ENCODE measurements around the gene CLEC4G. TPM values are rescaled to one million over a fixed set of nuclear protein-coding genes. Genes with fewer than 3 reads are reported as not detected.

CLEC4G gene
- total and polyA plus RNA-seq, 9 of the 15 experiments (the other 6 are each of a cell fraction or from before 2014, with no cell fraction given): not detected

DNA sequence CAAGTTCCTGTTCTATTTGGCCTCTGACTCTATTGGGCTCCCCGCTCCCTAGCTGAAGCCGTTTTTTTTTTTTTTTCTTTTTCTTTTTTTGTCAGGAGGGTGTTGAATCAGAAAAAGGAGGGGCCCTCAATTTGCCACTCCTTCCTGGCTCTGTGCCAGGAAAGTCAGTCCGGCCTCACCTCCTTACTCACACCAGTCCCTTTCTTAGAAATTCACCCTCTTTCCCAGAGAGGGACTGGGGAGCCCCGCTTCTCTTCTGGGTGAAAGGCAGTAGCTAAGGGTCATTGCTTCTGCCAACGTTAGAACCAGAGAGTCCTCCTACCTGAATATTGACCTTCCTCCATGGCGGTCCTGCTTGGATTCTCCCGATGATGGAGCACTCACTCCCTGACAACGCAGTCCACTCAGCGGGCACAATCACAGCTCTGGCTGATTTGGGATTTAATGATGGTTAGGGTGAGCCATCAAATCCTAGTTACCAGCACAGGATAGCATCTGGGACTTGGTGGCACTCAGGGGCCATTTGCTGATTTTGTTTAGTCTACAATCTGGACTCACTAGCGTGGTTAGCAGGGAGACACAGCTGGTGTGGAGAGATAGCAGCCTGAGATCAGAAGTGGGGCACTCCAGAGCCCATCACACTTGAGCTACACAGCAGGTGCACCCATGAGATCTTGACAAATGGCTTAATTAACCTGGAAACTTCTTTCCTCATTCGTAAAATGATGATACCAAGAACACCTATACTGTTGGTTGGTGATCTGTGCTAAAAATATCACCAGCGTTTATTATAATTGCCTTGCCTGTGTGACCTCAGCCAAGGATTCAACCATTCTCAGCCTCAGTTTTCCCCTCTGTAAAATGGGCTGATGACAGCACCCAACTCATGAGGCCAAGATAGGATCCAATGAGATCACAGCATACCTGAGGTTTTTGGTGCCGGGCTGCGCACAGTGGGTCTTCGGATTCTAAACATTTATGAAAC lies 32.2 kb downstream of the CLEC4G start (continued):
- TF ChIP-seq, protein P1, sequence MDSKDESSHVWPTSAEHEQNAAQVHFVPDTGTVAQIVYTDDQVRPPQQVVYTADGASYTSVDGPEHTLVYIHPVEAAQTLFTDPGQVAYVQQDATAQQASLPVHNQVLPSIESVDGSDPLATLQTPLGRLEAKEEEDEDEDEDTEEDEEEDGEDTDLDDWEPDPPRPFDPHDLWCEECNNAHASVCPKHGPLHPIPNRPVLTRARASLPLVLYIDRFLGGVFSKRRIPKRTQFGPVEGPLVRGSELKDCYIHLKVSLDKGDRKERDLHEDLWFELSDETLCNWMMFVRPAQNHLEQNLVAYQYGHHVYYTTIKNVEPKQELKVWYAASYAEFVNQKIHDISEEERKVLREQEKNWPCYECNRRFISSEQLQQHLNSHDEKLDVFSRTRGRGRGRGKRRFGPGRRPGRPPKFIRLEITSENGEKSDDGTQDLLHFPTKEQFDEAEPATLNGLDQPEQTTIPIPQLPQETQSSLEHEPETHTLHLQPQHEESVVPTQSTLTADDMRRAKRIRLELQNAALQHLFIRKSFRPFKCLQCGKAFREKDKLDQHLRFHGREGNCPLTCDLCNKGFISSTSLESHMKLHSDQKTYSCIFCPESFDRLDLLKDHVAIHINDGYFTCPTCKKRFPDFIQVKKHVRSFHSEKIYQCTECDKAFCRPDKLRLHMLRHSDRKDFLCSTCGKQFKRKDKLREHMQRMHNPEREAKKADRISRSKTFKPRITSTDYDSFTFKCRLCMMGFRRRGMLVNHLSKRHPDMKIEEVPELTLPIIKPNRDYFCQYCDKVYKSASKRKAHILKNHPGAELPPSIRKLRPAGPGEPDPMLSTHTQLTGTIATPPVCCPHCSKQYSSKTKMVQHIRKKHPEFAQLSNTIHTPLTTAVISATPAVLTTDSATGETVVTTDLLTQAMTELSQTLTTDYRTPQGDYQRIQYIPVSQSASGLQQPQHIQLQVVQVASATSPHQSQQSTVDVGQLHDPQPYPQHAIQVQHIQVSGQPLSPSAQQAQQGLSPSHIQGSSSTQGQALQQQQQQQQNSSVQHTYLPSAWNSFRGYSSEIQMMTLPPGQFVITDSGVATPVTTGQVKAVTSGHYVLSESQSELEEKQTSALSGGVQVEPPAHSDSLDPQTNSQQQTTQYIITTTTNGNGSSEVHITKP (IDR thresholded peaks at IDR 0.05; ENCODE audit: partially characterized antibody): no peak
- TF ChIP-seq, protein P2, sequence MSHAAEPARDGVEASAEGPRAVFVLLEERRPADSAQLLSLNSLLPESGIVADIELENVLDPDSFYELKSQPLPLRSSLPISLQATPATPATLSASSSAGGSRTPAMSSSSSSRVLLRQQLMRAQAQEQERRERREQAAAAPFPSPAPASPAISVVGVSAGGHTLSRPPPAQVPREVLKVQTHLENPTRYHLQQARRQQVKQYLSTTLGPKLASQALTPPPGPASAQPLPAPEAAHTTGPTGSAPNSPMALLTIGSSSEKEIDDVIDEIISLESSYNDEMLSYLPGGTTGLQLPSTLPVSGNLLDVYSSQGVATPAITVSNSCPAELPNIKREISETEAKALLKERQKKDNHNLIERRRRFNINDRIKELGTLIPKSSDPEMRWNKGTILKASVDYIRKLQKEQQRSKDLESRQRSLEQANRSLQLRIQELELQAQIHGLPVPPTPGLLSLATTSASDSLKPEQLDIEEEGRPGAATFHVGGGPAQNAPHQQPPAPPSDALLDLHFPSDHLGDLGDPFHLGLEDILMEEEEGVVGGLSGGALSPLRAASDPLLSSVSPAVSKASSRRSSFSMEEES (CRISPR knock-in tag; IDR thresholded peaks at IDR 0.05): no peak
- TF ChIP-seq SMAD4 (CRISPR knock-in tag; conservative IDR thresholded peaks at IDR 0.05): peak; percentile 99
- peak; percentile 93 for TF ChIP-seq SMAD1 (IDR thresholded peaks at IDR 0.05; ENCODE audit: low read depth, low read length, partially characterized antibody)
- peak; percentile 89 for TF ChIP-seq TEAD4 (IDR thresholded peaks at IDR 0.05; ENCODE audit: low read length)
- no peak for TF ChIP-seq TEAD4 (CRISPR knock-in tag; IDR thresholded peaks at IDR 0.05; ENCODE audit: borderline replicate concordance)
- TF ChIP-seq, protein P3, sequence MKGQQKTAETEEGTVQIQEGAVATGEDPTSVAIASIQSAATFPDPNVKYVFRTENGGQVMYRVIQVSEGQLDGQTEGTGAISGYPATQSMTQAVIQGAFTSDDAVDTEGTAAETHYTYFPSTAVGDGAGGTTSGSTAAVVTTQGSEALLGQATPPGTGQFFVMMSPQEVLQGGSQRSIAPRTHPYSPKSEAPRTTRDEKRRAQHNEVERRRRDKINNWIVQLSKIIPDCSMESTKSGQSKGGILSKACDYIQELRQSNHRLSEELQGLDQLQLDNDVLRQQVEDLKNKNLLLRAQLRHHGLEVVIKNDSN (CRISPR knock-in tag; IDR thresholded peaks at IDR 0.05): 0 out of 2 replicates have a peak, but pooled peaks have one; percentile 19
- peak; percentile 87 for TF ChIP-seq ARID1B (IDR thresholded peaks at IDR 0.05)
- TF ChIP-seq ZNF764 (CRISPR knock-in tag; IDR thresholded peaks at IDR 0.05; ENCODE audit: low read depth): no peak
- no peak for TF ChIP-seq CCAR2 (IDR thresholded peaks at IDR 0.05; ENCODE audit: low read depth, low read length)
- TF ChIP-seq LCOR (CRISPR knock-in tag; IDR thresholded peaks at IDR 0.05): no peak
- TF ChIP-seq ZEB2 (IDR thresholded peaks at IDR 0.05): peak; percentile 37; the same call in 1 of the 2 replicates
- TF ChIP-seq, protein P4, sequence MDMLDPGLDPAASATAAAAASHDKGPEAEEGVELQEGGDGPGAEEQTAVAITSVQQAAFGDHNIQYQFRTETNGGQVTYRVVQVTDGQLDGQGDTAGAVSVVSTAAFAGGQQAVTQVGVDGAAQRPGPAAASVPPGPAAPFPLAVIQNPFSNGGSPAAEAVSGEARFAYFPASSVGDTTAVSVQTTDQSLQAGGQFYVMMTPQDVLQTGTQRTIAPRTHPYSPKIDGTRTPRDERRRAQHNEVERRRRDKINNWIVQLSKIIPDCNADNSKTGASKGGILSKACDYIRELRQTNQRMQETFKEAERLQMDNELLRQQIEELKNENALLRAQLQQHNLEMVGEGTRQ (CRISPR knock-in tag; IDR thresholded peaks at IDR 0.05): no peak
- TF ChIP-seq, protein P5, sequence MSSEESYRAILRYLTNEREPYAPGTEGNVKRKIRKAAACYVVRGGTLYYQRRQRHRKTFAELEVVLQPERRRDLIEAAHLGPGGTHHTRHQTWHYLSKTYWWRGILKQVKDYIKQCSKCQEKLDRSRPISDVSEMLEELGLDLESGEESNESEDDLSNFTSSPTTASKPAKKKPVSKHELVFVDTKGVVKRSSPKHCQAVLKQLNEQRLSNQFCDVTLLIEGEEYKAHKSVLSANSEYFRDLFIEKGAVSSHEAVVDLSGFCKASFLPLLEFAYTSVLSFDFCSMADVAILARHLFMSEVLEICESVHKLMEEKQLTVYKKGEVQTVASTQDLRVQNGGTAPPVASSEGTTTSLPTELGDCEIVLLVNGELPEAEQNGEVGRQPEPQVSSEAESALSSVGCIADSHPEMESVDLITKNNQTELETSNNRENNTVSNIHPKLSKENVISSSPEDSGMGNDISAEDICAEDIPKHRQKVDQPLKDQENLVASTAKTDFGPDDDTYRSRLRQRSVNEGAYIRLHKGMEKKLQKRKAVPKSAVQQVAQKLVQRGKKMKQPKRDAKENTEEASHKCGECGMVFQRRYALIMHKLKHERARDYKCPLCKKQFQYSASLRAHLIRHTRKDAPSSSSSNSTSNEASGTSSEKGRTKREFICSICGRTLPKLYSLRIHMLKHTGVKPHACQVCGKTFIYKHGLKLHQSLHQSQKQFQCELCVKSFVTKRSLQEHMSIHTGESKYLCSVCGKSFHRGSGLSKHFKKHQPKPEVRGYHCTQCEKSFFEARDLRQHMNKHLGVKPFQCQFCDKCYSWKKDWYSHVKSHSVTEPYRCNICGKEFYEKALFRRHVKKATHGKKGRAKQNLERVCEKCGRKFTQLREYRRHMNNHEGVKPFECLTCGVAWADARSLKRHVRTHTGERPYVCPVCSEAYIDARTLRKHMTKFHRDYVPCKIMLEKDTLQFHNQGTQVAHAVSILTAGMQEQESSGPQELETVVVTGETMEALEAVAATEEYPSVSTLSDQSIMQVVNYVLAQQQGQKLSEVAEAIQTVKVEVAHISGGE (CRISPR knock-in tag; IDR thresholded peaks at IDR 0.05): no peak
